Keratinocyte (primary cell): Measurements from ENCODE around the gene ZNF610. TPM values are rescaled to one million over a fixed set of nuclear protein-coding genes. Genes with fewer than 3 reads are reported as not detected.

Experiments
- DNase-seq: peaks from one replicate; pipeline ENCODE4 v3.0.0-alpha.2; 2011; ENCODE audit warnings: low read depth, missing footprints, low spot score
- FAIRE-seq: peaks from 2 replicates; lab custom pipeline; 2011; peaks lifted over from hg19 to GRCh38; lab: Jason Lieb, UNC
- H2AFZ ChIP-seq: 2 replicates; pipeline ENCODE4 v1.6.0; 2012; ENCODE audit warnings: low read length, control low read depth, inconsistent platforms; ENCODE audit not compliant: control insufficient read depth
- H3K27ac ChIP-seq: 2 replicates; pipeline ENCODE4 v1.5.1; 2011; ENCODE audit warnings: low read length; ENCODE audit not compliant: control insufficient read depth, insufficient read depth
- H3K27me3 ChIP-seq: 3 replicates; pipeline ENCODE4 v1.6.0; 2011; ENCODE audit warnings: low read length; ENCODE audit not compliant: control insufficient read depth, insufficient read depth; ENCODE audit errors: extremely low read depth
- H3K36me3 ChIP-seq, 2 experiments: 2 replicates in 1 of 2; 3 replicates in 1 of 2; pipeline ENCODE4 v1.5.1; 2011; ENCODE audit warnings: low read length in 2 of 2, mild to moderate bottlenecking in 1 of 2; ENCODE audit not compliant: control insufficient read depth in 2 of 2, insufficient read depth in 2 of 2; ENCODE audit errors: extremely low read depth in 1 of 2
- H3K4me1 ChIP-seq: 3 replicates; pipeline ENCODE4 v1.5.1; 2011; ENCODE audit warnings: low read length; ENCODE audit not compliant: control insufficient read depth, insufficient read depth; ENCODE audit errors: extremely low read depth
- H3K4me2 ChIP-seq: 3 replicates; pipeline ENCODE4 v1.6.0; 2011; ENCODE audit warnings: low read depth, low read length; ENCODE audit not compliant: control insufficient read depth, insufficient read depth; ENCODE audit errors: extremely low read depth
- H3K4me3 ChIP-seq, 3 experiments: fragments of 200-600 bp in 1 of 3; sonication (generic) in 1 of 3; 2 replicates in 2 of 3; 3 replicates in 1 of 3; pipeline ENCODE4 v1.5.1; 2011 to 2016; ENCODE audit warnings: low read length in 3 of 3, mild to moderate bottlenecking in 3 of 3, control low read depth in 2 of 3, inconsistent platforms in 1 of 3, low read depth in 1 of 3, mixed read lengths in 1 of 3, mixed run types in 1 of 3, moderate library complexity in 1 of 3; ENCODE audit not compliant: control insufficient read depth in 2 of 3, insufficient read depth in 2 of 3; ENCODE audit errors: extremely low read depth in 1 of 3
- H3K79me2 ChIP-seq: 2 replicates; pipeline ENCODE4 v1.6.0; 2012; ENCODE audit warnings: low read length; ENCODE audit not compliant: control insufficient read depth, insufficient read depth
- H3K9ac ChIP-seq: 3 replicates; pipeline ENCODE4 v1.6.0; 2011; ENCODE audit warnings: low read length; ENCODE audit not compliant: control insufficient read depth, insufficient read depth; ENCODE audit errors: extremely low read depth
- H3K9me1 ChIP-seq: 3 replicates; pipeline ENCODE4 v1.6.0; 2011; ENCODE audit warnings: low read length; ENCODE audit not compliant: control insufficient read depth, insufficient read depth; ENCODE audit errors: extremely low read depth
- H3K9me3 ChIP-seq: 2 replicates; pipeline ENCODE4 v1.5.1; 2012; ENCODE audit warnings: low read depth, low read length; ENCODE audit not compliant: control insufficient read depth
- H4K20me1 ChIP-seq: 3 replicates; pipeline ENCODE4 v1.6.0; 2011; ENCODE audit warnings: low read length; ENCODE audit not compliant: control insufficient read depth, insufficient read depth; ENCODE audit errors: extremely low read depth
- EZH2 ChIP-seq: IDR thresholded peaks from one replicate; pipeline ENCODE4 v1.6.1; 2012; ENCODE audit warnings: inconsistent platforms, mild to moderate bottlenecking, low read length, moderate library complexity
- dilution Hi-C: fragments of 300-500 bp; cut with MboI; formaldehyde crosslinking; loops from one replicate; pipeline ENCODE4 v1.7.0; 2020; ENCODE audit warnings: low sequenced_read_pairs; ENCODE audit not compliant: extremely low pct_ligation_motif_present
- polyA plus RNA-seq, 5 experiments: library from polyadenylated mRNA; depleted of rRNA in 3 of 5; stranded (reverse) in 3 of 5; stranded (forward) in 1 of 5; unstranded in 1 of 5; fragments of >200 nt; gene quantifications; 1 replicate in 1 of 5; 2 replicates in 3 of 5; 3 replicates in 1 of 5; pipeline versions ENCODE4 v1.2.1 to v1.2.3, GENCODE V29; 2011 to 2012; ENCODE audit warnings: missing spikeins in 2 of 5, low read depth in 1 of 5, low replicate concordance in 1 of 5
- TF ChIP-seq, protein P1 (sequence below), 3 experiments: IDR thresholded peaks in 1 of 3; conservative IDR thresholded peaks in 1 of 3; optimal IDR thresholded peaks in 1 of 3; 2 replicates in 2 of 3; 3 replicates in 1 of 3; pipeline versions ENCODE3 to v1.5.1; 2011; ENCODE audit warnings: low read length in 3 of 3, mild to moderate bottlenecking in 3 of 3, moderate library complexity in 2 of 3, control low read depth in 1 of 3, inconsistent platforms in 1 of 3; ENCODE audit not compliant: insufficient read depth in 2 of 3; ENCODE audit errors: extremely low read depth in 1 of 3

The ZNF610 gene
- polyA plus RNA-seq, 1 donor (not counting 4 experiments of a cell fraction or from before 2014, with no cell fraction given) = 1.8 TPM

DNA sequence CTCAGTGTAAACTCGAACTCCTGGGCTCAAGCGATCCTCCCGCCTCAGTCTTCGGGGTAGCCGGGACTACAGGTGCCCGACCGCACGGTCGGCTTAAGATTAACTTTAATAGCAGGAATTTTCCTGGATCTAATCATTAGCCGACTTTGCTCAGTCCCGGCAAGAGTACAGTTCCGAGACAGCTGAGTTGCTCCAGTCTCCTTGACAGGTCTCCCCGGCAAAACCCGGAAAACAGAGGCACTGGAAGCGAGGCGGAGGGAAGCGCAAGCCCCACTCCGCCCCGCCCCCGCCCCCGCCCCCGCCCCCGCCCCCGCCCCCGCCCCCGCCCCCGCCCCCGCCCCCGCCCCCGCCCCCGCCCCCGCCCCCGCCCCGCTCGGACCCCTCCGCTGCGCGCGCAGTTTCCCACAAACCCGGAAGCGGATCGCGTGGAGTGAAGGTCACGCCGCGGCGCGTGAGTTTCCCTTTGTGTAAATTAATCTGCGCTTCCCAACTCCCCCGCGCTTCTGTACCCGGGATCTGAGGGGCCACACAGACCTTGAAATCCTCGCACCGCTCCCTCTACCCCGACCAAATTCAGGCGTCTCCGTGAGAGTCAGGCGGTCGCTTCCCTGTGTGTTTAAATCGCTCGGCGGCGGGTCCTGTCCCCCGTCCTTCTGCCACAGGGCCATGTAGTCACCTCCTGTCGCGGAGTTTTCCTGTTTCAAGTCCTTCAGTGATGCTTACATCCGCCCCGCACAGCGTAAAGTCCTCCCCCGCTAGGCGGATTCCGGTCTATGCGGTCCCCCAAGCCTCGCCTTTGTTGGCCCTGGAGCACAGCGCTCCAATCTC, 39.1 kb upstream of the ZNF610 start, which contains the start of gene ZNF480:
Gene ZNF480, plus strand, starts transcription at position 397 of the 828 bp plus-strand sequence. CDS start 3,244 bp downstream, outside the sequence.
- Histone ChIP-seq H3K36me3 (peaks cover 9 to 12% of the 10 kb centered on the region in 2 experiments), H3K27me3 (no peaks in the 10 kb centered on the region), H3K79me2 (peaks cover 17% of the 10 kb centered on the region), H3K4me3 (peak within 1 kb of the TSS; percentile 85 to 94 (median 86)), H3K9ac (peak within 1 kb of the TSS; percentile 96), H2AFZ (peak within 1 kb of the TSS; percentile 93), H3K9me1 (no peaks in the 10 kb centered on the region), H3K27ac (peak within 1 kb of the TSS; percentile 86), H3K9me3 (peaks cover 5% of the 10 kb centered on the region), H3K4me2 (peak within 1 kb of the TSS; percentile 89), H3K4me1 (no peaks in the 10 kb centered on the region), H4K20me1 (no peaks in the 10 kb centered on the region)
- TF ChIP-seq, protein P1, sequence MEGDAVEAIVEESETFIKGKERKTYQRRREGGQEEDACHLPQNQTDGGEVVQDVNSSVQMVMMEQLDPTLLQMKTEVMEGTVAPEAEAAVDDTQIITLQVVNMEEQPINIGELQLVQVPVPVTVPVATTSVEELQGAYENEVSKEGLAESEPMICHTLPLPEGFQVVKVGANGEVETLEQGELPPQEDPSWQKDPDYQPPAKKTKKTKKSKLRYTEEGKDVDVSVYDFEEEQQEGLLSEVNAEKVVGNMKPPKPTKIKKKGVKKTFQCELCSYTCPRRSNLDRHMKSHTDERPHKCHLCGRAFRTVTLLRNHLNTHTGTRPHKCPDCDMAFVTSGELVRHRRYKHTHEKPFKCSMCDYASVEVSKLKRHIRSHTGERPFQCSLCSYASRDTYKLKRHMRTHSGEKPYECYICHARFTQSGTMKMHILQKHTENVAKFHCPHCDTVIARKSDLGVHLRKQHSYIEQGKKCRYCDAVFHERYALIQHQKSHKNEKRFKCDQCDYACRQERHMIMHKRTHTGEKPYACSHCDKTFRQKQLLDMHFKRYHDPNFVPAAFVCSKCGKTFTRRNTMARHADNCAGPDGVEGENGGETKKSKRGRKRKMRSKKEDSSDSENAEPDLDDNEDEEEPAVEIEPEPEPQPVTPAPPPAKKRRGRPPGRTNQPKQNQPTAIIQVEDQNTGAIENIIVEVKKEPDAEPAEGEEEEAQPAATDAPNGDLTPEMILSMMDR (optimal IDR thresholded peaks at IDR 0.05 in 1 of 3, IDR thresholded peaks at IDR 0.05 in 1 of 3, conservative IDR thresholded peaks at IDR 0.05 in 1 of 3; ENCODE audit: extremely low read depth in 1 of 3, insufficient read depth in 2 of 3, low read length in 3 of 3) = no peak
- no peak for TF ChIP-seq EZH2
- dilution Hi-C loops = no loop called here
- DNase-seq (peak; percentile 49), FAIRE-seq (no peak)

- no peak for DNase-seq
- peak overlapping the region; percentile 93 for H2AFZ ChIP-seq
- peak overlapping the region; percentile 86 for H3K27ac ChIP-seq
- peaks cover 5% of the 10 kb centered on the region for H3K9me3 ChIP-seq
- H4K20me1 ChIP-seq = no peaks in the 10 kb centered on the region
- H3K4me2 ChIP-seq = peak overlapping the region; percentile 61
- H3K9me1 ChIP-seq = no peaks in the 10 kb centered on the region
- H3K27me3 ChIP-seq = no peaks in the 10 kb centered on the region
- peak overlapping the region; percentile 96 for H3K9ac ChIP-seq
- TF ChIP-seq, protein P1 (optimal IDR thresholded peaks at IDR 0.05 in 1 of 3, IDR thresholded peaks at IDR 0.05 in 1 of 3, conservative IDR thresholded peaks at IDR 0.05 in 1 of 3; ENCODE audit: extremely low read depth in 1 of 3, insufficient read depth in 2 of 3, low read length in 3 of 3) = no peak
- TF ChIP-seq EZH2 = no peak
- peak overlapping the region; percentile 85 to 94 (median 86) for H3K4me3 ChIP-seq
- no peaks in the 10 kb centered on the region for H3K4me1 ChIP-seq
- H3K79me2 ChIP-seq = peaks cover 17% of the 10 kb centered on the region
- H3K36me3 ChIP-seq = peaks cover 13 to 14% of the 10 kb centered on the region in 2 experiments
- dilution Hi-C loops = no loop called here
- FAIRE-seq = no peak
Measured at GRCh38 chr19:52297601-52298364, 38.3 kb upstream of the ZNF610 start.
